H1 (cell line): ENCODE measurements around the gene CCDC178. TPM values are rescaled to one million over a fixed set of nuclear protein-coding genes. Genes with fewer than 3 reads are reported as not detected.

Experiments used
- CTCF ChIA-PET: fragments of 300-600 bp; sonication (Branson Sonifier 250); formaldehyde crosslinking; loops from one replicate; lab custom pipeline; 2021; ENCODE audit not compliant: partially characterized antibody; lab: Charles Lee
- POLR2A ChIA-PET: fragments of 300-600 bp; sonication (Branson Sonifier 250); formaldehyde crosslinking; loops from one replicate; lab custom pipeline; 2021; ENCODE audit warnings: inconsistent platforms; ENCODE audit not compliant: partially characterized antibody; lab: Charles Lee
- DNase-seq, 2 experiments: peaks; one replicate each; pipeline versions ENCODE4 v3.0.0 to v3.0.0-alpha.2; 2010 to 2022; ENCODE audit warnings: low spot score in 2 of 2, low read depth in 1 of 2, mixed read lengths in 1 of 2
- FAIRE-seq: peaks from 2 replicates; lab custom pipeline; 2011; peaks lifted over from hg19 to GRCh38; lab: Jason Lieb, UNC
- H2AFZ ChIP-seq: 2 replicates; pipeline ENCODE4 v1.8.1; 2012; ENCODE audit warnings: low read length, inconsistent platforms
- H2AK5ac ChIP-seq: 2 replicates; pipeline ENCODE4 v1.6.1; 2013; ENCODE audit warnings: low read depth, low read length
- H2BK120ac ChIP-seq: replicated peaks from 2 replicates; pipeline ENCODE3; 2013; ENCODE audit warnings: low read depth, low read length, inconsistent platforms
- H2BK12ac ChIP-seq: 2 replicates; pipeline ENCODE4 v1.6.1; 2013; ENCODE audit warnings: low read depth, low read length
- H2BK15ac ChIP-seq: 2 replicates; pipeline ENCODE4 v1.6.1; 2013; ENCODE audit warnings: low read length
- H2BK20ac ChIP-seq: 2 replicates; pipeline ENCODE4 v1.6.1; 2013; ENCODE audit warnings: low read length
- H2BK5ac ChIP-seq: 2 replicates; pipeline ENCODE4 v1.6.1; 2013; ENCODE audit warnings: low read depth, low read length
- H3K14ac ChIP-seq: 2 replicates; pipeline ENCODE4 v1.6.1; 2013; ENCODE audit warnings: inconsistent platforms; ENCODE audit not compliant: insufficient read length
- H3K18ac ChIP-seq: 2 replicates; pipeline ENCODE4 v1.6.1; 2013; ENCODE audit warnings: low read length; ENCODE audit errors: extremely low read depth
- H3K23ac ChIP-seq: 2 replicates; pipeline ENCODE4 v1.6.1; 2013; ENCODE audit warnings: inconsistent platforms; ENCODE audit not compliant: insufficient read length
- H3K23me2 ChIP-seq: 2 replicates; pipeline ENCODE4 v1.6.1; 2013; ENCODE audit warnings: low read depth, low read length
- H3K27ac ChIP-seq: 2 replicates; pipeline ENCODE4 v1.6.1; 2011; ENCODE audit warnings: low read depth, low read length, inconsistent platforms
- H3K27me3 ChIP-seq, 4 experiments: replicated peaks in 1 of 4; 1 replicate in 1 of 4; 2 replicates in 3 of 4; pipeline versions ENCODE4 v1.6.1 to v1.8.1; 2011 to 2013; ENCODE audit warnings: low read length in 3 of 4, mild to moderate bottlenecking in 3 of 4, inconsistent platforms in 2 of 4, mixed read lengths in 2 of 4, moderate library complexity in 1 of 4; ENCODE audit not compliant: control insufficient read depth in 3 of 4, insufficient read depth in 3 of 4; ENCODE audit errors: extremely low read depth in 1 of 4
- H3K36me3 ChIP-seq, 4 experiments: 2 replicates each; pipeline versions ENCODE4 v1.6.1 to v1.8.1; 2011 to 2013; ENCODE audit warnings: mild to moderate bottlenecking in 4 of 4, low read length in 3 of 4, moderate library complexity in 2 of 4, control low read depth in 1 of 4, inconsistent platforms in 1 of 4; ENCODE audit not compliant: insufficient read depth in 4 of 4, control insufficient read depth in 2 of 4
- H3K4ac ChIP-seq: replicated peaks from 2 replicates; pipeline ENCODE3; 2013; ENCODE audit warnings: low read length, low read depth, mixed read lengths, inconsistent platforms; ENCODE audit not compliant: insufficient read length
- H3K4me1 ChIP-seq, 4 experiments: replicated peaks in 1 of 4; 1 replicate in 1 of 4; 2 replicates in 3 of 4; pipeline versions ENCODE4 v1.6.1 to v1.8.1; 2011 to 2013; ENCODE audit warnings: low read length in 3 of 4, inconsistent platforms in 2 of 4, mixed read lengths in 1 of 4; ENCODE audit not compliant: insufficient read depth in 4 of 4, control insufficient read depth in 3 of 4
- H3K4me2 ChIP-seq, 2 experiments: 2 replicates each; pipeline versions ENCODE4 v1.6.1 to v1.8.1; 2011 to 2013; ENCODE audit warnings: low read depth in 2 of 2, low read length in 2 of 2, control low read depth in 1 of 2, inconsistent platforms in 1 of 2, mild to moderate bottlenecking in 1 of 2; ENCODE audit not compliant: insufficient read depth in 1 of 2
- H3K4me3 ChIP-seq, 4 experiments: fragments of 200-600, 300-600 bp in 1 of 4; sonication (generic), shearing (Covaris generic), sonication (Bioruptor Twin) in 1 of 4; 2 replicates each; pipeline versions ENCODE4 v1.5.1 to v1.8.1; 2011 to 2016; ENCODE audit warnings: low read length in 4 of 4, low read depth in 3 of 4, control low read depth in 2 of 4, inconsistent platforms in 2 of 4, mild to moderate bottlenecking in 2 of 4, mixed read lengths in 1 of 4, moderate library complexity in 1 of 4; ENCODE audit not compliant: insufficient read depth in 2 of 4; ENCODE audit errors: extremely low read depth in 1 of 4
- H3K56ac ChIP-seq: replicated peaks from 2 replicates; pipeline ENCODE3; 2013; ENCODE audit warnings: low read depth, mild to moderate bottlenecking, mixed read lengths, low read length, inconsistent platforms; ENCODE audit not compliant: insufficient read length
- H3K79me1 ChIP-seq: 2 replicates; pipeline ENCODE4 v1.6.1; 2013; ENCODE audit warnings: low read depth, low read length, control low read depth
- H3K79me2 ChIP-seq, 2 experiments: 2 replicates each; pipeline versions ENCODE4 v1.6.1 to v1.8.1; 2012 to 2013; ENCODE audit warnings: low read length in 2 of 2, mild to moderate bottlenecking in 2 of 2, inconsistent platforms in 1 of 2; ENCODE audit not compliant: insufficient read depth in 2 of 2, control insufficient read depth in 1 of 2
- H3K9ac ChIP-seq, 4 experiments: replicated peaks in 1 of 4; 1 replicate in 1 of 4; 2 replicates in 3 of 4; pipeline versions ENCODE4 v1.6.1 to v1.8.1; 2011 to 2013; ENCODE audit warnings: low read depth in 3 of 4, low read length in 3 of 4, control low read depth in 2 of 4, mild to moderate bottlenecking in 2 of 4, moderate library complexity in 2 of 4, inconsistent platforms in 1 of 4; ENCODE audit errors: extremely low read depth in 1 of 4
- H3K9me3 ChIP-seq, 2 experiments: 2 replicates each; pipeline versions ENCODE4 v1.6.1 to v1.8.1; 2012 to 2013; ENCODE audit warnings: mild to moderate bottlenecking in 2 of 2, moderate library complexity in 2 of 2, control low read depth in 1 of 2, inconsistent platforms in 1 of 2, low read depth in 1 of 2, low read length in 1 of 2, mixed read lengths in 1 of 2; ENCODE audit not compliant: insufficient read depth in 2 of 2
- H4K20me1 ChIP-seq, 2 experiments: replicated peaks in 1 of 2; 2 replicates each; pipeline versions ENCODE3 to v1.8.1; 2011 to 2013; ENCODE audit warnings: inconsistent platforms in 2 of 2, low read length in 2 of 2, mild to moderate bottlenecking in 1 of 2; ENCODE audit not compliant: insufficient read depth in 2 of 2, control insufficient read depth in 1 of 2
- H4K5ac ChIP-seq: 2 replicates; pipeline ENCODE4 v1.6.1; 2013; ENCODE audit warnings: low read length, low read depth, mixed read lengths, inconsistent platforms; ENCODE audit not compliant: insufficient read length
- H4K8ac ChIP-seq: 2 replicates; pipeline ENCODE4 v1.8.0; 2013; ENCODE audit warnings: mild to moderate bottlenecking, moderate library complexity, low read length, inconsistent platforms; ENCODE audit not compliant: insufficient read depth; ENCODE audit errors: extremely low read depth
- H4K91ac ChIP-seq: replicated peaks from 2 replicates; pipeline ENCODE3; 2013; ENCODE audit warnings: low read length, mixed read lengths, inconsistent platforms; ENCODE audit not compliant: insufficient read length
- BACH1 ChIP-seq: IDR thresholded peaks from 2 replicates; pipeline ENCODE4 v1.6.1; 2012; ENCODE audit warnings: low read length, improper control_type of control experiment
- NANOG ChIP-seq: IDR thresholded peaks from 2 replicates; pipeline ENCODE4 v1.6.1; 2011; ENCODE audit warnings: low read length, low read depth, mild to moderate bottlenecking, inconsistent platforms; ENCODE audit not compliant: insufficient read depth, poor library complexity, severe bottlenecking
- PHF8 ChIP-seq: fragments of 200-600 bp; sonication (generic); conservative IDR thresholded peaks from 2 replicates; pipeline ENCODE4 v1.7.1; 2012; ENCODE audit warnings: low read depth, mild to moderate bottlenecking, inconsistent platforms, low read length, moderate library complexity
- POLR2AphosphoS5 ChIP-seq: IDR thresholded peaks from 2 replicates; pipeline ENCODE4 v1.6.1; 2011; ENCODE audit warnings: low read depth, low read length
- POU5F1 ChIP-seq: IDR thresholded peaks from 2 replicates; pipeline ENCODE4 v1.6.1; 2011; ENCODE audit warnings: low read depth, mild to moderate bottlenecking, low read length, moderate library complexity
- RXRA ChIP-seq: IDR thresholded peaks from 2 replicates; pipeline ENCODE4 v1.6.1; 2011; ENCODE audit warnings: low read depth, mild to moderate bottlenecking, low read length, moderate library complexity; ENCODE audit not compliant: insufficient read depth
- SIX5 ChIP-seq: IDR thresholded peaks from 2 replicates; pipeline ENCODE4 v1.6.1; 2011; ENCODE audit warnings: mild to moderate bottlenecking, low read depth, low read length
- SRF ChIP-seq: IDR thresholded peaks from 2 replicates; pipeline ENCODE4 v1.6.1; 2011; ENCODE audit warnings: mild to moderate bottlenecking, low read depth, low read length, moderate library complexity
- TAF7 ChIP-seq: optimal IDR thresholded peaks from 2 replicates; pipeline ENCODE3; 2011; ENCODE audit warnings: low read depth, mild to moderate bottlenecking, inconsistent platforms, low read length, moderate library complexity, borderline replicate concordance
- WGBS, 2 experiments: shearing (Covaris generic) in 1 of 2; methylation state at CpG; one replicate each; pipeline versions ENCODE4 v1.1.6 to v1.1.7; 2013 to 2015; ENCODE audit warnings: low lambda C conversion rate in 2 of 2, mixed read lengths in 2 of 2, inconsistent platforms in 1 of 2, low coverage in 1 of 2, missing lambda C conversion rate in 1 of 2; ENCODE audit not compliant: insufficient replicate concordance in 2 of 2, insufficient coverage in 1 of 2, insufficient read length in 1 of 2; ENCODE audit errors: extremely low coverage in 1 of 2, missing lambda C conversion rate in 1 of 2; 5-methylcytosine and 5-hydroxymethylcytosine counted together
- polyA plus RNA-seq, 7 experiments: library from polyadenylated mRNA; depleted of rRNA in 3 of 7; stranded (reverse) in 5 of 7; unstranded in 2 of 7; fragments of >200 nt in 5 of 7; fragments of 200-250 nt in 2 of 7; gene quantifications; 1 replicate in 5 of 7; 2 replicates in 1 of 7; 4 replicates in 1 of 7; pipeline versions ENCODE4 v1.2.1 to v1.2.3, GENCODE V29; 2011 to 2013; ENCODE audit warnings: missing spikeins in 2 of 7, mixed read lengths in 2 of 7
- total RNA-seq: library from RNA; stranded (reverse); fragmentation: NEBNext Ultra II Directional; extraction: Animal tissue kit (Norgen Biotek cat#: 25700); gene quantifications from 2 replicates; pipeline ENCODE4 v1.2.1, GENCODE V29; 2021
- TF ChIP-seq, protein P1 (sequence below): IDR thresholded peaks from 2 replicates; pipeline ENCODE4 v1.6.1; 2012; ENCODE audit warnings: low read length, inconsistent platforms
- TF ChIP-seq, protein P2 (sequence below): IDR thresholded peaks from 2 replicates; pipeline ENCODE4 v1.6.1; 2012; ENCODE audit warnings: inconsistent platforms

Gene CCDC178
- total and polyA plus RNA-seq, 2 of the 8 experiments (the other 6 are each of a cell fraction or from before 2014, with no cell fraction given): not detected

DNA sequence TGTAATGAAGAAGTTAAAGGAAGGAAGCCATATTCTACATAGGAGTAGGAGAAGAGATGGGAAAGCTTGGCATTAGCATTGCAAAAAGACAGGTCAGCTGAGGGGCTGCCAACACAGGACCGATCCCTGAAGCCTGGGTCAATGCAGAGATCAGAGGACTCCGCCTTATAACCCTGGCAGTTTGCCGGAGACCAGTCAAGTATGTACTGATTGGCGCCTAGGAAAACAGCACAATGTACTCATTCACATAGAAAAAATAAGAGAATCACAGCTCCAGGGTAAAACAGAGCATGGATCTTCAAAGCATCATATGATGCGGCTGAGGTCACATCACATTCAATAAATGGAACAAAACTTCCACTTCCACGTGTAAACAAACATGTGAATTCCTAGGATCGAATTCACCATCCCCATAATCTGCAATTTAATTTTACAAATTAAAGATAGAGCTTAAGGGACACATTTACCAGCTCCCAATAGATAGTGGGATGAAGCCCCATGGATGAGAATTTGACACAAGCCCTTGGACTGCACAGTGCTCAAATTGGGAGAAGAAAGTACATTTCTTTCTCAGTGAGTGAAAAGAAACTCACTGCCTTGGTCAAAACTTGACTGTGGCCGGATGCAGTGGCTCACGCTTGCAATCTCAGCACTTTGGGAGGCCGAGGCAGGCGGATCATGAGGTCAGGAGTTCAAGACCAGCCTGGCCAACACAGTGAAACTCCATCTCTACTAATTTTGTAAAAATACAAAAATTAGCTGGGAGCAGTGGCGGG is 532.7 kb downstream of the CCDC178 start:
- no peaks in the 10 kb centered on the region for H4K20me1 ChIP-seq
- no peak overlapping the region for H4K8ac ChIP-seq
- no peak overlapping the region for H3K9ac ChIP-seq
- H2AFZ ChIP-seq: no peak overlapping the region
- H3K56ac ChIP-seq: no peak overlapping the region
- no peak overlapping the region for H3K27ac ChIP-seq
- H3K4me3 ChIP-seq: no peak overlapping the region
- no peaks in the 10 kb centered on the region for H3K36me3 ChIP-seq
- no peak overlapping the region for H2BK15ac ChIP-seq
- FAIRE-seq (no peak), DNase-seq (no peak)
- H2AK5ac ChIP-seq: no peak overlapping the region
- no peaks in the 10 kb centered on the region for H3K9me3 ChIP-seq
- no peak overlapping the region for H4K5ac ChIP-seq
- no peaks in the 10 kb centered on the region for H3K23me2 ChIP-seq
- H3K4me1 ChIP-seq: no peaks in the 10 kb centered on the region
- 94% methylated on average over 12 of the region's 12 CpGs; no CpG with 5 or more reads in 1 of the 2 experiments for WGBS, 2 experiments
- H3K79me1 ChIP-seq: no peaks in the 10 kb centered on the region
- H2BK120ac ChIP-seq: no peak overlapping the region
- H2BK12ac ChIP-seq: no peak overlapping the region
- no peak overlapping the region for H3K23ac ChIP-seq
- no peak overlapping the region for H3K4ac ChIP-seq
- H2BK20ac ChIP-seq: no peak overlapping the region
- CTCF ChIA-PET: interaction anchor here (0.7 to 3.0 kb wide), 7 partner anchors 14 to 1150 kb away, joined by 3 to 11 read pairs (median 4); no protein-coding TSS in a partner anchor
- no peak overlapping the region for H3K4me2 ChIP-seq
- no peaks in the 10 kb centered on the region for H3K79me2 ChIP-seq
- no peak overlapping the region for H3K14ac ChIP-seq
- no peak overlapping the region for H3K18ac ChIP-seq
- H2BK5ac ChIP-seq: no peak overlapping the region
- no peaks in the 10 kb centered on the region for H3K27me3 ChIP-seq
- no peak overlapping the region for H4K91ac ChIP-seq
- POLR2A ChIA-PET: no interaction called here
- TF ChIP-seq SIX5: no peak
- TF ChIP-seq PHF8: no peak
- TF ChIP-seq TAF7: no peak
- TF ChIP-seq RXRA: no peak
- TF ChIP-seq, protein P1, sequence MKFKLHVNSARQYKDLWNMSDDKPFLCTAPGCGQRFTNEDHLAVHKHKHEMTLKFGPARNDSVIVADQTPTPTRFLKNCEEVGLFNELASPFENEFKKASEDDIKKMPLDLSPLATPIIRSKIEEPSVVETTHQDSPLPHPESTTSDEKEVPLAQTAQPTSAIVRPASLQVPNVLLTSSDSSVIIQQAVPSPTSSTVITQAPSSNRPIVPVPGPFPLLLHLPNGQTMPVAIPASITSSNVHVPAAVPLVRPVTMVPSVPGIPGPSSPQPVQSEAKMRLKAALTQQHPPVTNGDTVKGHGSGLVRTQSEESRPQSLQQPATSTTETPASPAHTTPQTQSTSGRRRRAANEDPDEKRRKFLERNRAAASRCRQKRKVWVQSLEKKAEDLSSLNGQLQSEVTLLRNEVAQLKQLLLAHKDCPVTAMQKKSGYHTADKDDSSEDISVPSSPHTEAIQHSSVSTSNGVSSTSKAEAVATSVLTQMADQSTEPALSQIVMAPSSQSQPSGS: no peak
- no peak for TF ChIP-seq BACH1
- TF ChIP-seq, protein P2, sequence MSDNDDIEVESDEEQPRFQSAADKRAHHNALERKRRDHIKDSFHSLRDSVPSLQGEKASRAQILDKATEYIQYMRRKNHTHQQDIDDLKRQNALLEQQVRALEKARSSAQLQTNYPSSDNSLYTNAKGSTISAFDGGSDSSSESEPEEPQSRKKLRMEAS: no peak
- no peak for TF ChIP-seq NANOG
- TF ChIP-seq SRF: no peak
- no peak for TF ChIP-seq POLR2AphosphoS5
- TF ChIP-seq POU5F1: no peak
